HG02884 (cell line): ENCODE data around the gene RO60.

Experiments
- ATAC-seq: cut with Tn5 transposase; IDR thresholded peaks from one replicate; pipeline ENCODE4 v1.9.1; 2021; ENCODE audit warnings: mild to moderate bottlenecking, moderate library complexity; ENCODE audit not compliant: unreplicated experiment

Gene RO60

GRCh38 chr1:193104907-193105820, 45.8 kb downstream of the RO60 start, which contains the start of gene GLRX2:
Gene GLRX2, minus strand, starts transcription at chr1:193105414. Its CDS starts 32 bp downstream, at chr1:193105382.
- ATAC-seq, result peak; percentile 85

DNA sequence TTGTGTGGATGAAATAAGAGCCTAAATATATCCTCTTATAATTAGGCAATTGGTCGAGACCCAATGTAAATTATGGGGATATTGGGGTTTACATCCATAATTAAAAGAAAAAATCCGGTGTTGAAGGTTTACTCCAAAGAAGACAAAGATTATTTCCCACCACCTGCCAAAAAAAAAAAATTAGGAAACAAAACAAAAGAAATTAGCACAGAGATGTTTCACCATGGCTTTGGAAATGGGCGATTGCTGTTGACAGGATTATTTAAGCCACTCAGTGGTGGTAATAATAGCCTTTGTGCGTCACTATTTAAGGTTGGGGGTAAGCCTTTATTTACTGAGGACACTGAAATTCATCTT, 46.4 kb downstream of the RO60 start:
- no peak for ATAC-seq

DNA sequence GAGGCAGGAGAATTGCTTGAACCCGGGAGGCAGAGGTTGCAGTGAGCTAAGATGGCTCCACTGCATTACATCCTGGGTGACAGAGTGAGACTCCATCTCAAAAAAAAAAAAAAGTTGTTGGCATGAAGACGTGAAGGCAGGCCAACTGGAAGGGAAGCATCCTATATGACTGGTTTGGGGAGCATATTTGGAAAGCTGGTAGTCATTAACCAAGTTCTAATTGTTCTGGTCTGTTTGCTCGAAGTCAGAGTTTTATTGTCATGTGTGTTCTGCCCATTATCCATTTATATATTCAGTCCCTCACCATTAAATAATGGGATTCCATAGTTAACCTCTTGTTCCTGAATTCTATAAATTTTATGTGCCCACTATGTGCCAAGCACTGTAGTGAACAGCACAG, 49.1 kb downstream of the RO60 start:
- no peak for ATAC-seq
